NK-92 (cell line): ENCODE data around the gene MAP3K12.
"Not testable (repeated sequence)": the region's sequence is repeated elsewhere in the genome, so short reads cannot be mapped to it uniquely, and the experiment has no call there.

ENCODE experiments used
- DNase-seq: peaks from one replicate; lab custom pipeline; 2025; ENCODE audit not compliant: unreplicated experiment; lab: John Stamatoyannopoulos, UW

Gene MAP3K12

DNA sequence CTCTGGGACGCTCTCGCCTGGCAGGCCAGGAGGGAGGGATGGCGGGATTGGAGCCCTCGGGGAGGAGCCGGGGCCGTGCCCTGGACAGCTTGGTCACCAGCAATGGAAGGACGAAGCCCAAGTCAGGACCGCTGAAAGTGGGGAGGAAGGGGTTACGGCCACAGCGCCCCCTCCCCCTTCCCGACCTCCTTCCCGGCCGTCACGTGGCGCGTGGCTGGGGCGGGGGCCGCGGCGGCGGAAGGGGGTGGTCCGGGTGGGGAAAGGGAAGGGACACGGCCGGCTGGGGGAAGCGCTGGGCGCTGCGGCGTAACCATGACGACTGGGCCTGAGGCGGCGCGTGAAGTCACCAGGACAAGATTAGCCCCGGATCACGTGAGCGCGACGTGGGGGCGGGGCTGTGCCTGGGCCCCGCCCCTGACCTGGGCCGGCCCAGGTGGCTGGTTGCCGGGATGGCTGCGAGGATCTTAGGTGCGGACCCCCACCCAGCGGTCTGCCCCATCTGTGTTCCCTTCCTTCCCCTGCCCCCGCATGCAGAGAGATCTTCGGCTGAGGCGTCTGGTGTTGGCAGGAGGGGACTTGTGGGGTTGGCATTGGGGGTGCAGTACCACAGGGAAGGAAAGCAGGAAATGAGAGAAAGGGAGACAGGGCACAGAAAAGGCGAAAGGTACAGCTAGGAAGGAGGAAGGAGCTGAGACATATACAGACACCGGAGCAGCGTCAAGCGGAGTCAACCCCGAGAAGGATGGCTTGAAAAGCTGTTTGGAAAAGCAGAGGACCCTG, 6.2 kb downstream of the MAP3K12 start:
- DNase-seq: no peak

DNA sequence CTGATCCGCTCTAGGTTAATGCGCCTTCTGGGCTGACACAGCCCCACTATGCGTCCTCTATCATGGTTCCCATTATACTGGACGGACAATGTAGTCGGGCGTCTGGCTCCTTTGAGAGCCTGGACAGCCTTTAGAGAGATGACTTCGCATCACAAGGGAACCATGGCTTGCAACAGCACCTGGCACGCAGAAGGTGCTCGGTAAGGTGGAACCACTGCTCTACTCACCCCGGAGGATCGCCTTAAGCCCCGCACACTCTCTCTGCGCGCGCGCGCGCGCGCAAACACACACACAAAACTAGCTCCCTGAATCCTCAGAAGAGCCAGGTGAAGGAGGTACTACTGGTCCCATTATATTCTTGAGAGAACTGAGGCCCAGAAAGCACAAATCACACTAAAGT, 7.1 kb downstream of the MAP3K12 start:
- no peak for DNase-seq

DNA sequence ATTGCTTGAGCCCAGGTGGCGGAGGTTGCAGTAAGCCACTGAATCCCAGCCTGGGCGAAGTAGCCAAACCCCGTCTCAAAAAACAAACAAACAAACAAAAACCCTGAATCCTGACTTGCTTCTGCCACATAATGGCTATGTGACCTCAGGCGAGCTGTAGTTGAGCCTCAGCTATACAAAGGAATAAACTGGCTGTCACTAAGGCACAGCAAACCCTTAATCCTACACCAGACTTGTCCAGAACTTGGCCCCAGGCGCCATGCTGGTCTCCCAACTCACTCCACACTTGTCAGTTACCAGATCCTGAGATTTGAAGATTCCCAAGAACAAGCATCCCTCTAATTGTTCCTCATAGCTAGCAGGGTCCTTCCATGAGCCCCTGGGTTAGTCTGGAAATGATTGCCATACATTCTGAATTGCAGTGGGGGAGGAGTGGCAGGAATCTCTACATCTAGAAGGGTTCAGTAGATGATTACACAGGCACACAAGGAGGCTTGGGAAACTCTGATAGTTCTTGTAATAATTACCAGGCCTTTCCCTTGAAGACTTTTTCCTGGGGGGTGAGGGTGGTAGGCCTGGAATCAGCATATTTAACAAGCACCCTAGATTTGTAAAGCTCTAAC, 9.9 kb downstream of the MAP3K12 start:
- no peak for DNase-seq

DNA sequence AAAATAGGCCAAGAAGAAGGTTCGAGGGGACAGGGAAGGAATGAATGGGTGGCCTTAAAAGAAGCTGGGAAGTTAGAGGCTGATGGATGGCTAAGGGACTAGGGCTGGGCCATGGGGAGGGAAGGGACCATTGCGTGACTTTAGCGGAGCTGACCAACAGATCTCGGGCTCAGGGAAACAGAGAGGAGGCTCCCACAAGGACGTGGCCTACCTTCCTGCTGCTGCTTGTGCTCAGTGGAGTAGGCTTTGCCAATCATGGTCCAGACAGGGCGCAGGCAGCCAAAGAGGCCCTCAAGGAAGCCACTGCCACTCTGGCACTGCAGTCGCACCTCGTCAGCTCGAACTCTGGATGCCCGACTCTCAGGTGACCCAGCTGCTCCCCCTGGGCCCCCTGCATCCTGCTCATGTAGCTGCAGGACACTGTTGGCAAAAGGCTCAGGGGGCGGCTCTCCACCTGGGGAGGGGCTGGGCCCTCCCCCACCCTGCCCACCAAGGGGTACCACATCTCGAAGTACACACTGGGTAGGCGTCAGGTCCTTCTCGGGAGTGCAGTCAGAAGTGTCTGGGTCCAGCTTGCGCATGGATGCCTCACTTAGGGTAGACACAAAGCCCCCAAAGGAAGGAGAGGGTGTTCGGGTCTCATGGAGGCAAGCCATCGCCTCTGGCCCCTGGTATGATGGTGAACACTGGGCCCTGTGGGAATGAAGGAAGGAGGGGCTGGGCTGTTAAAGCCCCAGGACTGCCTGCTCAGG, 12.3 kb downstream of the MAP3K12 start:
- no peak for DNase-seq

DNA sequence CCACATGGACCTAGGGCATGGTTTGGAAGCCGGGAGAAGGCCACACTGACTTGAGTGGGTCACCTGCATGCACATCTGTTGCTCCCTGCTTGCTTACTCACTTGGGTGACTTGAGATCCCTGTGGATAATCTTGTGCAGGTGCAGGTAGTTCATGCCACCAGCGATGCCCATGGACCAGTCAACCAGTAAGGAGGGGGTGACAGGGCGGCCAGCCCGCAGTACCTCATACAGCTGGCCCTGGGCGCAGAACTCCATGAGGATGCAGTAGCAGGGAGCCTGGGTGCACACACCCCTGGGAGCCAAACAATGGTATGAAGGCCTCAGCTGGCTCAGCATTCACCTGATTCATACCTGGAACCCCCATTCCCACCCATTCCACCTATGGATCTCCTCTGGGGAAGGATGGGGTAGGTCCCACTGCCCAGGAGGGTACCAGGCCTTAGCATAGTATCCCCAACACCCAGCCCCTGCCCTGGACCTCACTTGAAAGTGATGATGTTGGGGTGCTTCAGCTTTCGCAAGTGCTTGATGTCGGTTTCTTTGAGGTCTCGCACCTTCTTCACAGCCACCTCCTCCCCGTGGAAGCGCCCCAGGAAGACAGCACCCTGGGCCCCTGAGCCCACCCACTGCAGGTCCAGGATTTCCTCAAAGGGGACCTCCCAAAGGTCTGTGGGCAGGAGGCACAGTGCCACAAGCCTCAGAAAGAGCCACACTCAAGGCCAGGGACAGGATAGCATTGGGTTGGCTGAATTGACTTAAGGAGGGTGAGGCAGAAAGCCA, 13.1 kb downstream of the MAP3K12 start:
- no peak for DNase-seq

DNA sequence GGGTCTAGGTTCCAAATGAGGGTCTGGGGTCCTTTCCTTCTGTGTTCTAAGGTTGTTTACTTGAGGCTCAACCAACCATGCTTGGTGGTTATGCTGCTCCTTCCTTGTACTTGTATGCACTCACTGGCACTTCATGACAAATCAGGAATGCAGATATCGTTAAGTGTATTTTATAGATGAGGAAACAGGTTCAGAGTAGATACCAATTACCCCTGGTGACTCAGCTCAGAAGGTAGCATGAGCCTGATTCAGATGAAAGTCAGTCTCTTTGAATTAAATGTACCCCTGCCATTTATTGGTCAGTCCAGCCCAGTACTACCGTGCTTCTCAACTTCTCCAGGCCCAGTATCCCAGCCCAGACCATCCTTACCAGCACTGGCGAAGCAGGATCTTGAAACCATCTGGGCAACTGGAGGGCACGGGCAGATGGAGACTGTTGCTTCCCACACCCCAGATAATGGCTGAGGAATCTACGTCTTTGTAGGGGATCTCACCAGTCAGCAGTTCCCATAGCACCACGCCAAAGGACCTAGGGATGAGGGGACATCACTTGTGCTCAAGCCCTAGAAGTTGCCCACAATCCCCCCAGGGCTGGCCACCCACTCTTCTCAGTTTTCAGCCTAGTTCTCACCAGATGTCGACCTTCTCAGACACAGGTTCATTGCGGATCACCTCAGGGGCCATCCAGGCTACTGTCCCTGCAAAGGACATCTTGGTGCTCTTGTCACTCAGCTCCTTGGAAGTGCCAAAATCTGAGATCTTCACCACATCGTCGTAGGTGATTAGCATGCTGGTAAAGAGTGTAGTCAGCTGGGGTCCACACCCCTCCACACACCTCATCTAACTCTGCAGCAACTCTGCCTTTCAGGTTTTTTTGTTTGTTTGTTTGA, 14.3 kb downstream of the MAP3K12 start:
- DNase-seq: no peak

GRCh38 chr12:53483979-53484377, 15.3 kb downstream of the MAP3K12 start:
- no peak for DNase-seq

DNA sequence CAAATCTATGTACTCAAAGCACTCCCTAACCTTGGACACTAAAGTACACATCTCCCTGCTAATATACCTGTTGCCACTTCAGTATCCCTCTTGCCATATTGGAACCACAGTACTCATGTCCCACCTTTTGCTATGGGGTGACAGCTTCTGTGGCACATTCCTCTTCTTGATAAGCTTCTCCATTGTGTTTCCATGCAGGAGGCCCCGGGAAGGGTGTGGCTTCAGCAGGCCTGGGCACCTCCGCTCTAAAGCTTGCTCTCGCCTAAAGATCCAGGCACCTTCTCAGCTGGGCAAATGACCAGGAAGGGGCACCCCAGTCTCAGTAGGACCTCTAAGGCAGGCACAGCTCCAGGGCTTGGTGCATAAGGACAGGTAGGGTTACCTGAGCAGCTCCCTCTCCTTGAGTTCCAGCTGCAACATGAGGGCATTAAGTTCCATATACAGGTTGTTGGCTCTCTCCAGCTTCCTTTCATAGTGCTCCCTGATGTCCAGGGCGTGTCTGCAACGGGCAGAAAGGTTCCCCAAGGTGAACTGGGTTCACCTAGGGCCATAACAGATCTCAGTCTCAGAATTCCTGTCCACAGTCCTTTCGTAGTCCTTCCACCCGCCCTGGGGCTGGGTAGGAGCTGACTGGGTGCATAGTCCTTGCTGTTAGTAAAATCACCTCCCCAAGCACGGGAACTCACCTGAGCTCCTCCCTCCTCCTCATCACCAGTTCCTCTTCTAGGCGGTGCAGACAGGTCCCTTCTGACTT, 15.9 kb downstream of the MAP3K12 start:
- DNase-seq: no peak

DNA sequence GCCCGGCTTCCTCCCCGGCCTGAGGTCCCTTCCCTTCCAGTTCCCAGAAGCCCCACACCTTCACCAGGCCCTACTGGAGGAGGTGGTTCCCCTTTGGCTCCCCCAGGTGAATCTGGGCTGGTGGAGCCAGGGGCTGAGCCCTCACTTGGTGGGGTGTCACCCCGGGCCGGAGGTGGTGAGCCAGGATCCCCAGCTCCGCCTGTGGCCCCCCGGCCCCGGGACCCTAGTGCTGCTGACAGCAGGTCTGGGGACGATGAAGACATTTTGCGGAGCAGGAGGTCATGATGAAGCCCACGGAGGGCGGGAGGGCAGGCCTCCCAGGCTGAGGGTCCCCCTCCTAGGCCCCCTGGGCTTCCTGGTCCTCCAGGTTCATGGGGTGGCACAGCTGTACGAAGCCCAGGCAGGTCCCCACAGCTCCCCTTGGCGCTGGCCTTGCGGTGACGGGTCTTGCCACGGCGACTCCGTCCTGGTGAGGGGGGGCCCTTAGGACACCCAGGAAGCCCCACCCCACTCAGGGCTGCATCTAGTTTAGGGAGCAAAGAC, 16.6 kb downstream of the MAP3K12 start:
- no peak for DNase-seq

DNA sequence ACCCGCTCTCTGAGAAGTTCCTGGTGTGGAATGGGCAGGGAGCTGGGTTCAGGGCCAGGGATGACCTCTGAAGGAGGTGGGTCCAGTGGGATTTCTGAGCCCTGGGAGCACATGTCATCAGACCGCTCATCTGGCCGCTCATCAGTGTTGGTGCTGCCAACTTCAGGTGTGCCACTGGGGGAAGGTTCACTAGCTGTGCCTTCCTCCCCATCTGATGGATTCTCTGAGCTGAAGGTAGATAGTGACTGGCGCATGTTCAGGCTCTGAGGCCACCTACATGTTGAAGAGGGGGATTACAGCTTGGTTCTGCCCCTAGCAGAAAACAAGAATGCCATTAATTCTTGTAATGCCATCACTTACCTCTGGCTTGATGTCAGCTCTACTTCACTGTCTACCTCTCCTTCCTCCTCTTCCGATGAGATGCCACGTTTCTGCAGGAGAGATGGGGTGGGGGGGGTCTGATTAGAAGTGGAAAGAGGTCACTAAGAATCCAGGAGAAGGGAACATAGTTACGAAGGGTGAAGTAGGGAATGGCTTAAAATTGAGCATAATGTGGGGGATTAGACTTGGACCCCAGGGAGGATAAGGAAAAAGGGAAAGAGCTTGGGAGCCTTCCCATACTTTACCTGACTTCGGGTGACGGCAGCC, 17.2 kb downstream of the MAP3K12 start:
- no peak for DNase-seq

DNA sequence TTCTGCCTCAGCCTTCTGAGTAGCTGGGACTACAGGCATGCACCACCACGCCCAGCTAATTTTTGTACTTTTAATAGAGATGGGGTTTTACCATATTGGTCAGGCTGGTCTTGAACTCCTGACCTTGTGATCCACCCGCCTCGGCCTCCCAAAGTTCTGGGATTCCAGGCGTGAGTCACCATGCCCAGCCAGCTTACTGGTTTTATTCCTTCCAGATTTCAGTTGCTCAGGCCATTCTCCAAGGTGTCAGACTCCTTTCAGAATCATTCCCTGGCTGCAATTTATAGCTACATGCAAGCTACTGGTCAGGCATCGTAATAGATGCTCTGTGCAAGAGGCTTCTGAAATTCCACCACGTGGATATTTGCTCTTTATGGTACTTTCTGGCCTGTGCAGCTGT, 17.8 kb downstream of the MAP3K12 start:
- DNase-seq: not testable (repeated sequence)

DNA sequence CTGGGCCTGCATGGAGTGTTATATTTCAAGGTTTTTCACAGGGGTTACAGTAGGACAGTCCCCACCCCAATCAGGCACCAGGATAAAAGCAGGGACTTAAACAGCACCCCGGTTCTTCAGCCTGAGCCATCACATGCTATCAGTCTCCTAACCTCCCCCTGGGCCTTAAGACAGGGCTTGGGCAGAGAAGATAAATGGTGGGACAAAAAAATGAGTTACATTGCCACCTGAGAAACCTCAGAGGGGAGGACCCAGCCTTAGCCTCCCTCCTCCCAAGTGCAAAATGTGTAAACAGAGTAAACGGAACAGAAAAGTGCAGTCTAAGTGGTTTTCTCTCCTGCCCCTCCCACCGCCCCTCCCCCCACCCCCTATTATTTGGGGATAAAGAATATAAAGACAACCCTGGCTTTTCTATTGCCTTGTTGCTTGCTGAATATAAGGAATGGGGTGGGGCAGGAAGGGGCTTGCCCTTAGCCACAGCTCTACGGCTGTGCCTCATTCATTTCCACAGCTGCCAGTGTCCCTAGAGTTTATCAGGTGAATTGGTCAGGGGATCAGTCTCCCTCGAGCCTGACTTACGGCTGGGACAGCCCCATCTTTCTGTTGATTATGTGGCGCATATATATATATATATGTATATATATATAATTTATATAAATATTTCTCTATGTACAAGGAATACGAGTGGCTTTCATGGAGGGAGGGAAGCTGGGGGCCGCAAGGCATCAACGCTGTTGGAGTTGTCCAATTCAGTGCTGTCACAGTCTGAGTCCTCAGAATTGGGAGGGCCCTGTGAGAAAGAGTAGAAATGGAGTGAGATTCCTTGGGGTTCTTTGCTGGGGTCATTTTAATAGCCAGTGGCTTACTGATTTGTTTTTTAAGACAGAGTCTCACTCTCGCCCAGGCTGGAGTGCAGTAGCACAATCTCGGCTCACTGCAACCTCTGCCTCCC, 18.5 kb downstream of the MAP3K12 start:
- no peak for DNase-seq

GRCh38 chr12:53479331-53479730, 19.9 kb downstream of the MAP3K12 start:
- no peak for DNase-seq

- no peak for DNase-seq
Measured at GRCh38 chr12:53478865-53479264, 20.4 kb downstream of the MAP3K12 start.

- DNase-seq: no peak
Measured at GRCh38 chr12:53476769-53477209, 22.5 kb downstream of the MAP3K12 start.

DNA sequence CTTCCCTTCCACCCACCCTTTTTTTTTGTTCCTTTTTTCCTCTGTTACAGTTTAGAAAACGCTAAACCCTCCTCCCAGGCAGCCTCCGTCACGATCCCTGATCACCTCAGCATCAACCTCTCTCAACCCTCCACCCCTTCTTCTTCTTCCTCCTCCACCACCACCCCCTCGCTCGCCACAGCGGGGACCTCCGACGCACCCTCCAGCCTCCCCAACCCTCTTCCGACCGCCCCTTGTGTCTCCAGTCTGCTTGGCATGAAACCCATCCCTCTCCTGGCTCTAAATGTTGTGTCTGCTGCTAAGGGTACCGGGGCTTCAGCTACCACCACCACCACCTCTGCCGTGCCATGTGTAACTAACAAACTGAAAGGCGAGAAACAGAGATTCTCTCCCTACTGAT, 24.4 kb downstream of the MAP3K12 start:
- DNase-seq: no peak

DNA sequence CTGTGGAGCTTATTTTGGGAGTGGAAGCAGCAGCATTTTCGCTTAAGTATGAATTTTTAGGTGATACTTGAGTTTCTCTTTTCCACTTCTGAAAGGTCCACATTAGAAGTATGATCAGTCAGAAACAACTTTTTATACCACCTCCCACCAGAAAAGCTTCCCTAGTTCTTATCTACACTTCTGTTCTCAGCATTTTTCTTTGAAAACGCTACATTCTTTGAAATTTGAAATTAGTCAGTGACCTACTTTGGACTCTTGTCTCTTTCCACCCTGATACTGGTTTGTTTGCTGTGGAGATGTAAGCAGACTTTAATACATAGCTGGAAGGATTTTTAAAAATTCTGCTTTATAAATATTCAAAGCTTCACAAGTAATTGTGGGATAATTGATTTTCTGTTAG, 25.2 kb downstream of the MAP3K12 start:
- no peak for DNase-seq
